GM21825 (cell line): Measurements from ENCODE around the gene AKAP10.
"Not testable (repeated sequence)": the region's sequence is repeated elsewhere in the genome, so short reads cannot be mapped to it uniquely, and the experiment has no call there.

Experiments used
- ATAC-seq: cut with Tn5 transposase; IDR thresholded peaks from one replicate; pipeline ENCODE4 v1.9.1; 2021; ENCODE audit warnings: mild to moderate bottlenecking, moderate library complexity; ENCODE audit not compliant: unreplicated experiment

The AKAP10 gene

DNA sequence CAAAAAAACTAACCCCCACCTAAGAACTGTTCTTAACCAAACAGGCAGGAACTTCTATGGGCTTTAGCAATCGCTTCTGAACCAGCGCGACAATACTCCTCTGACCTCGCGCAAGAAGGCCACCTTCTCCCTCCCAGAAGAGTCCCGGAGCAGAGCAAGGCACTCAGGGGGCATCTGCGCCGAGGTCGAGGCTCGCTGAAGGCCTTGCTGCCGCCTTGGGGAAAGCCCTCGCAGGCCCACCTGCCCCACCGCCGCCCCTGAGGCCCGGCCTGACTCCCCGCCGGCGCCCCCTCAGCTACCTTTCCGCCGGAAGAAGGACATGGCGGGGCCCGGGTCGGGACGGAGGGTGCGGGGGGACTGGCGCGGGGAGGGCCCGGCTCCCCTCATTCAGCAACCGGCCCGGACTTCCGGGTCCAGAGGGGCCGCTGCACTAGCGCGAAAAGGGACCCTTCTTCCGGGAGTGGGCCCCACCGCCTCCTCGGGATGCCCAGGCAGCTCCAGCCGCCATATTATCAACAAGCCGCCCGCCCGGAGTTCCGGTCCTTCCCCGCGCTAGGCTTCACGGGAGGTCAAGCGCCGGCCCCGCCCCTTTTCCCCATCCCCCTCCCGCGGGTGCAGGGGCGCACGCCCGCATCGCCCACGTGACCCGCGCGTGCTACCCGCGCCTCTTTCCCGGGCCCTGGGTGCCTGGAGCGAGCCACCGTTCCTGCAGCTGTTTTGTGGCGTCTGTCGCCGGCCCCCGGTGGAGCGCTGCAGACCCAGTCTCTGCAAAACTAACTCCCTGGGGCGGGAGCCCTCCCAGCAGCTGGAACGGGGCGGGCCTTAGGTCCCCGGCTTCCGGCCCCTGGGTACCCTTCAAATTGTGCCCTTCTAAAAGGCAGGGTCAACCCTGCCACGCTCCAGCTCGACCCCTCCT, at the start of gene AKAP10:
Gene AKAP10, minus strand, starts transcription at position 536 of the 916 bp plus-strand sequence. Its CDS starts 149 bp downstream, at position 387.
- peak; percentile 80 for ATAC-seq

DNA sequence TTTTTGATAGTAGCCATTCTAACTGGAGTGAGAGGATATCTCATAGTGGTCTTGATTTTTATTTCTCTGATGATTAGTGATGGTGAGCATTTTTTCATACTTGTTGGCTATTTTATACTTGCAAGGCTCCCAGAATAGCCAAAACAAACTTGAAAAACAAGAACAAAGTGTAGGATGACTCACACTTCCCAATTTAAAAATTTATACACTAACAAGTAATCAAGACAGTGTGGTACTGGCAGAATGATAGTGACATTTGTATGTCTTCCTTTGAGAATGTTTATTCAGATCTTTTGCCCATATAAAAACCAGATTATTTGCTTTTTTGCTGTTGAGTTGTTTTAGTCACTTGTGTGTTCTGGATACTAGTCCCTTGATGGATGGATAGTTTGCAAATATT, 49.3 kb upstream of the AKAP10 start:
- ATAC-seq = no peak

DNA sequence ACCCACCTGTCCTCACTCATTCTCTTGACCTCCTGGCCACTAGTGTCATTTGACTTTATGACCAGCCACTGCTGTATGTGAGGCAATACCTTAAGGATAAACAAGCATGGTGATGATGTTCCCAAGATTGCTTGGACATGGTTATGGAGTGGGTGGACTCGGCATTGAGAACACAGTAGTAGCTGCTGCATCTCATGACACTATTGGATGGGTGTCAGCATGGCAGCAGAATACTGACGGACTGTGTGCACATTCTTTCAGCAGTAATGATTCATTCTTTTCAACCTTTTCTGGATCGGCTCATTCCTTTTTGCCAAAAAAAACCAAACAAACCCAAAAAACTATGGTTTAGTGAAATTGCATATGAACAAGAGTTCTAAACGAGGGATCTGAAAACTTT, 45.1 kb upstream of the AKAP10 start:
- ATAC-seq = no peak

DNA sequence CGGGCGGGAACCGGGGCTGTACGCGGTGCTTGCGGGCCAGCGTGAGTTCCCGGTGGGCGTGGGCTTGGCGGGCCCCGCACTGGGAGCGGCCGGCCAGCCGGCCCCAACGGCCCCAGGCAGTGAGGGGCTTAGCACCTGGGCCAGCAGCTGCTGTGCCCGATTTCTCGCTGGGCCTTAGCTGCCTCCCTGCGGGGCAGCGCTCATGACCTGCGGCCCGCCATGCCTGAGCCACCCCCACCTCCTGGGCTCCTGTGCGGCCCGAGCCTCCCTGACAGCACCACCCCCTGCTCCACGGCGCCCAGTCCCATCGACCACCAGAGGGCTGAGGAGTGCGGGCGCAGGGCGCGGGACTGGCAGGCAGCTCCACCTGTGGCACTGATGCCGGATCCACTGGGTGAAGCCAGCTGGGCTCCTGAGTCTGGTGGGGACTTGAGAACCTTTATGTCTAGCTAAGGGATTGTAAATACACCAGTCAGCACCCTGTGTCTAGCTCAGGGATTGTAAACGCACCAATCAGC, 38.9 kb upstream of the AKAP10 start:
- not testable (repeated sequence) for ATAC-seq

GRCh38 chr17:20012017-20012536, 34.4 kb upstream of the AKAP10 start:
- ATAC-seq = no peak

- no peak for ATAC-seq
Observed at GRCh38 chr17:20010936-20011335, 33.3 kb upstream of the AKAP10 start.

GRCh38 chr17:20010099-20010863, 32.7 kb upstream of the AKAP10 start:
- ATAC-seq = no peak

GRCh38 chr17:20009302-20010098, 31.9 kb upstream of the AKAP10 start, which contains the start of gene SPECC1:
Gene SPECC1, plus strand, starts transcription at chr17:20009359. Its CDS starts 87,293 bp downstream, at chr17:20096652.
- peak; percentile 91 for ATAC-seq

DNA sequence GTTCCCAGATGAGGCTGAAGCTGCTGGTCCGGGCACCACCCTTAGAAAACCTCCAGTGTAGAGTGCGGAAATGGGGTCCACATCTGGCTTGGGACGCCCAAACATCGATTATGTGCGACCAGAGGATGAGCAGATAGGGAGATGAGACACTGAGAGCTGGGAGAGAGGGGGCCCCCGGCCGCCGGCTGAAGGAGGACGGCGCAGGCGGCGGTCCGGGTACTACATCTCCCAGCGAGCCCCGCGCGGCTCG, 31.3 kb upstream of the AKAP10 start:
- no peak for ATAC-seq

DNA sequence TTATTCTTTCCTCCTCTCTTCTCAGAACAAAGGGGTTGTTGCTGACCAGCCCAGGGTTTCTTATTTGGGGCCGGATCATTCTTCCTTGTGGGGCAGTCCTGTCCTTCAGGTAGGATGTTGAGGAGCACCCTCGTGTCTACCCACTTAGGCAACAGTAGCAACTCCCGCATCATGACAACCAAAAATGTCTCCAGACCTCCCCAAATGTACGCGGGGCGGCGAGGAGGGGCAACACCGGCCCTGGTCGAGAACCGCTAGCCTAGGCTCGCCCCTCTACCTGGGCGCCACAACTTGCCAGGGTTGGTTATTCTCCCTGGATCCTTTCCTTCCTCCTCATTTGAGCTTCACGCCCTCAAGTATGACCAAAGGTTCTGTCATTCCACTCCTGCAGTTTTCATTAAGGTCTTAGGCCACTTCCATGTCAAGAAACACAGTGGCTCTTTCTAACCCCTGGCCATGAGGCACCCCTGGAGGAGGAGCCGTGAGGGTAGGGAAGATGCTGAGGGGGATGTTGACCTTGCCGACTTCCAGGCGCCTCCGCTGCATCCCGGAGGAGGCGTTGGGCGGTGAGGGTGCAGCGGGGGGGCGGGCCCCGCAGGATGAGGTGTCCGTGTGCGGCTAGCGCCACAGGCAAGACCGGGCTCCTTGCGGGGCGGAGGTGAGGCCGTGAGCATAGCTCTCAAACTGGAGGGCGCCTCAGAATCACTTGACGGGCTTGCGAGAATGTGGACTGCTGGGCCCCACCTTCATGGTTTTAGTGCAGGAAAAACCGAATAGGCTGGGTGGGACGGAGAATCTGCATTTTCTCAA, 30.8 kb upstream of the AKAP10 start:
- ATAC-seq = peak; percentile 11

DNA sequence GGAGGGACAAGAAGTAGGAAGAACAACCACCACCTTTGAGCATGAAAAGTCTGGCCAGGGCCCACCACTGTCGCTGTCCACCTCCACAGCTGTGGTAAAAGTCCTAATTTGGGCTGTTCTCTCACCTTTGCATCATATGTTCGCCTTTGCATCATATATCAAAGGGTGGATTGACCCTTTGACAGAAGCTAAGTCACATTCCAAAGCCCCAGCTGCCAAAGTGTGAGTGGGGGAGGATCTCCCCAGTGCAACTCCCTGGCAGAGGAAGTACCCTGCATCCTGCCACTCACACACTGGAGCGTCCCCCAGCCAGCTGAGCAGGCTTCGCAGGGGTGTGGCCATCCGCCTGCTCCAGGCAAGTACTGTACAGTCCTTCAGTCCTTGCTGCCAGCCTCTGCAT, 18.9 kb upstream of the AKAP10 start:
- no peak for ATAC-seq

DNA sequence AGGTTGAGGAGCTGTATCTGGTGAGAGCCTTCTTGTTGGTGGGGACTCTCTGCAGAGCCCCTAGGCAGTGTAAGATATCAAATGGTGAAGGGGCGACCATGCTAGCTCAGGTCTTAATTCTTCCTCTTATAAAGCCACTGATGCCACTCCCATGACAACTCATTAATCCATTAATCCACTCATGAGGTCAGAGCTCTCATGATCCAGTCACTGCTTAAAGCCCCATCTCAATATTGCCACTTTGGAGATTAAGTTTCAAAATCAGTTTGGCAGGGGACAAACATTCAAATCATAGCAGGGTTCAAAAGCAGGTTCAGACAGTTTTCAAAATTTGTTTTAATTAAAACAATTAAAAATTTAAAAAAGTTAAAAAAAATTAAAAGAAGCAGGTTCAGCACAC, 18.5 kb upstream of the AKAP10 start:
- no peak for ATAC-seq

DNA sequence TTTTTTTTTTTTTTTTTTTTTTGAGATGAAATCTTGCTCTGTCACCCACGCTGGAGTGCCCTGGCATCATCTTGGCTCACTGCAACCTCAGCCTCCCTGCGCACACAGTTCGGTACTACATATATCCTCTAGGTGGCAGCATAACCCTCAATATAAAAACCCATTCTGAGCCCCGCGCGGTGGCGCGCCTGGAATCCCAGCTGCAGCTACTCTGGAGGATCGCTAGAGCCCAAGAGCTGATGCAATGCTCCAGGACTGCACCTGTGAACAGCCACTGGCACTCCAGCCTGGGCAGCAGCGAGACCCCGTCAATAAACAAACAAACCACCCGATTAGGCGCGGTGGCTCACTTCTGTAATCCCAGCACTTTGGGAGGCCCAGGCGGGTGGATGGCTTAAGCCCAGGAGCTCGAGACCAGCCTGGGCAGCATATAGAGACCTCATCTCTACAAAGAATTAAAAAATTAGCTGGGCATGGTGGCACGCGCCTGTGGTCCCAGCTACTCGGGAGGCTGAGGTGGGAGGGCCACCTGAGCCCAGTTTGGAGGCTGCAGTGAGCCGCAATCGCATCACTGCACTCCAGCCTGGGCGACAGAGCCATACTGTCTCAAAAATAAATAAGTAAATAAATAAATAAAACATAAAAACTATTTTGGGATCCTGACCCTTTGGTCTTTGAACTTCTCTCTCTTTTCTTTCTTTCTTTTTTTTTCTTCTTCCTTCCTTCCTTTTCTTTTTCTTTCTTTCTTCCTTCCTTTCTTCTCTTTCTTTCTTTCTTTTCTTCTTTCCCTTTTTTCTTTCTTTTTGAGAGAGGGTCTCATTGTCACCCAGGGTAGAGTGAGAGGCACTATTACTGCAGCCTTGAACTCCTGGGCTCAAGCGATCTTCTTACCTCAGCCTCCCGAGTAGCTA, 15.4 kb upstream of the AKAP10 start:
- peak; percentile 83 for ATAC-seq

GRCh38 chr17:19991252-19991885, 13.7 kb upstream of the AKAP10 start:
- ATAC-seq = no peak

DNA sequence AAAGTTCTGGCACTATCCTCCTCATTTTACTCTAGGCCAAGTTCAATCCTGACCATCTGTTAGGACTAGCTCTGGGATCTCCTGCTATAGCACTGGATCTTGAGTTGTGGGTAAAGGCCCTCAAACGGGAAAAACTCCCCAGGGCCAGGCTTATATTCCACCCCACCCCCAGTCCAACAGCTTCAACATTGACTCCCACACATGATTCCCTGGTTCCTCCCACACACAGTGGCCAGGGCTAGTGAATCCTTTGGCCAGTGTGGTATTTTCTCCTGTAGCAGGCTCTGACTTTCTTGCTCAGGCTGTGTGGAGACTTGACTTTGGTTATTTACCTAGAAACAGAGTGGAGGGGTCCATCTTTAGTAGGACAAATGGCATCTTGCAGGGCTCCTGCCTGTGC, 10.3 kb upstream of the AKAP10 start:
- ATAC-seq = no peak

GRCh38 chr17:19986941-19987861, 9.6 kb upstream of the AKAP10 start:
- ATAC-seq = no peak
